Activated CD8-positive, alpha-beta memory T cell treated with anti-CD3 and anti-CD28 coated beads, Interleukin-2, amount 50 U/mL, for 4 hours (primary cell): Measurements from ENCODE around the gene HS6ST2.
"Not testable (repeated sequence)": the region's sequence is repeated elsewhere in the genome, so short reads cannot be mapped to it uniquely, and the experiment has no call there.

Experiments
- DNase-seq: peaks from one replicate; pipeline ENCODE4 v3.0.0-alpha.2; 2020

The HS6ST2 gene

DNA sequence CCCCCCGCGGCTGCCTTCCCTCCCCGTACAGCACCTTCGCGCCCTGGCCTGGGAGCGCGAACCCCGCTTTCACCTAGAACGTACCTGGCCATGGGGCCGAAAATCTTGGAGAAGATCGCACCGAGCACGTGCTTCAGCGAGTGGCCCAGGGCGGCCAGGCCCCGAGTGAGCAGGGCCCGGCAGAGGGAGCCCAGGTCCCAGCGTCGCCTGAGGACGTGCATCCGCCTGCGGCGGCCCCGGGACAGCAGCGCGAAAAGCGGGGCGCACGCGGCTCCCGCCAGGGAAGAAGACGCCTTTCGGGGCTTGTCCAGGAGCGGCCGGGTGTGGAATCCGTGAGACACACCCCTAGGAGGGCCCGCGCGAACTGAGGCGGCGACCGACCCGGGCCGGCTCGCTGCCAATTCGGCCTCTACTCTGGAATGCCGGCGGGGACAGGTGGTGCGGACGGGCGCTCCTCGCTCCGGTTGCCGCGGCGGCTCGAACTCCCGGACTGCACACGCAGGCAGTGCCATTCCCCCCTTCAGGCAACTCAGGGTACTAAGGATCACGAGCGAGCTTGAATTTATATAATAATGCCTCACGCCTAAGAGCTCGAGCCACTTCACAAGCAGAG lies at the start of gene HS6ST2:
TSS of gene HS6ST2 (minus strand) at position 539 of the 613 bp plus-strand sequence.
- DNase-seq, result no peak

GRCh38 chrX:133007458-133007857 lies 49.0 kb upstream of the HS6ST2 start:
- no peak for DNase-seq

DNA sequence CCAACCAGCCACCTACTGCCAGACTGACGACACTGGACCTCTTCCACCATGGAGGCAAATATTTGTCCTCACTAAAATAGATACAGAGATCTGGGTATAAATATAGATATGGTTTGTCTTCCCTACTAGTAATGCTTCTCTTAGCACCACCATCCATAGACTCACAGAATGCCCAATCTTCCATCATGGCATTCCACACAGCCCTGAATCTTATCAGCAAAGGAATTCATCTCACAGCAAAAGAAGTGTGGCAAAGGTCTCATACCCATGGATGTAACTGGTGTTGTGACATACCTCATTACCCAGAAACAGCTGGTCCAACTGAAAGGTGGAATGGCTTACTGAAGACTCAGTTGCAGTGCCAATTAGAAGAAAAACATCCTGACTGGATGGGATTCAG lies 47.2 kb upstream of the HS6ST2 start:
- DNase-seq, result no peak

DNA sequence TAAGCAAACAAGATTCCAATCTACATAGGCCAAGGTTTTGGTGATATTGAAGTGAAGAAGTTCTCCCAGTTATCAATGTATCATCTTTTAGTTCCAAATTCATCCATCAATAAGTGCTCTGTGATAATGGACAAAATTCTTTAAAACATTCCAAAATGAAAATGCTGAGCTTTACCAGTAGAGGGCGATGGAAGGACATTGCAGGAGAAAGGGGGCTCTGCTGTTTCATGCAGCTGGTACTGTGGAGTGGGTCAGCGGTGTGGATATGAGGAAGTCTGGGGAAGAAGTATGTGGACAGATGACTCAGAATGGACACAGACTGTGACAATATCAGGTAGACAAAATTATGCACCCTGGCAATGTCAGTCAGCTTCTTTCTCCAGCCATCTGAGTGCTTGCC lies 46.6 kb upstream of the HS6ST2 start:
- DNase-seq, result no peak

DNA sequence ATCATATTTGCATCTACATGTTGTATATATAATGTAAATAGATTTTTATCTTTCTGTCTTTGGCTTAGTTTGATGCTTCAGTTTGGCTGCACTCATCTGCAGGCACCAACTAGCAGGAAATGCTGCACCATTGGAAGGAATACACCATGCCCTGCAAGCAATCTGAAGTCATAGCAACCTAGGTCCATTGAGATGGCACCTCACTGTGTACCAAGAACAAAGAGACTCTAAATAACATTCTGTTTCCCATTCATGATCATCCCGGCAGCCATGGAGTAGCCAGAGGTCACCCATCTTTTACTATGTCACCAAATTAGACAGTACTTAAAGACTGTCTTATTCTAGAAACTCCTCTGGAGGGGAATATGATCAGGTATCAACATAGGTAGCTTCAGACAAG lies 40.8 kb upstream of the HS6ST2 start:
- DNase-seq, result no peak

- no peak for DNase-seq
Observed at GRCh38 chrX:132990835-132991234, 32.4 kb upstream of the HS6ST2 start.

DNA sequence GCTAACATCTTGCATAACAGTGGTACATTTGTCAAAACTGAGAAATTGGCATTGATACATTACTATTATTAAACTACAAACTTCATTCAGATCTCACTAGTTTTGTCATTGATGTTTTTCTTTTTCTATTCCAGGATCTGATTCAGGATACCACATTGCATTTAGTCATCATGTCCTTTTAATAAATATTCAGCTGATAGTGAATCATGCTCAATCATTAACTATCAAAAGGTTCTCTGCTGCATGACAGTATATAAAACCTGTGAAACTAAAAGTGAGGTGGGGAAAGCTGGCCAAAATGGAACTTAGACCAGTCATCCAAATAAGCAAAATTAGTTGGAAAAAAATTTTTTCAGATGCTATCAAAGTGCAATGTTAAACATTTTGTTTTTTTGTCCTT lies 28.1 kb upstream of the HS6ST2 start:
- no peak for DNase-seq

DNA sequence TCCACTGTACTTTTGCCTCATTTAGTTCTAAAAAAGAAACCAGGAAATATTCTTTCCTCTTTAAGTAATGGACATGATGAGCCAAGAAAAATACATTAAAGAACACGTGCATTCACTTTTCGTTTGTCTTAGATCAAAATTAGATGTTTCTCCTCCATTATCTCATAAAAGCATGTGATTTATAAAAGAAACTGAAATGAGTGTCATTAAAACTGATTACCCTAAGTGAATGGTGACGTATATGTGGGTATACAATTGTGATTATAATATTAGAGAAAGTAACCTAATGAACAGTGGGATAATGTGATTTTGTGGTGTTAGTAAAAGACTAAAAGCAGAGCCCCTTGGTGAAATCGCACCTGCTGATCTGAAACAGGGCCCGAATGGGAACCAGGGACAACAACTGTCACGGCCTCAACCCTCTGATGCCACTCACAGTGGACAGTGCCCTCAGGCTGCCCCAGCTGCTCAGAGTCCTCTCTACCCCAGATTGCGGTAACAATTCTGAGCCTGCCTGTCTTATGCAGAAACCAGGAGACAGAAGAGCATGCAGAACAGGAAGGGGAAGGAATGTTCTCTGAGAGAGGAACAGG lies 25.7 kb upstream of the HS6ST2 start:
- DNase-seq, result no peak

DNA sequence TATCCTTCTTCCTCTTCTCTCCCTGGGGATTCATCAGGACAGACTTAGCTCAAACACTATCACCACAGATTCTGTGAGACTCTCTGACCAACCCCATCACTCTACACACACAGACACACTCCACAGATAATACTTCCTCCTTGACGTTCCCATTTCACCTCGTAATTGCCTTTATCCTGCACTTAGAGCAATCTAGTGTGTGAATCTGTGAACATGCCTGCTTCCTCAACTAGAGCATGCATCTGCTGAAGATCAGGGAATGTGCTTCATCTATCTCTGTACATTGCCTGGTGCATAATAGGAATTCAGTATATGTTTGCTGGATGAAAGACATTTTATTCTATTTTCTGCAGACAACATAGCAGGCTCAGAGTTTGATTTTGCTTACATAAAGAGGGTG lies 25.1 kb upstream of the HS6ST2 start:
- no peak for DNase-seq

- DNase-seq, result not testable (repeated sequence)
Observed at GRCh38 chrX:132980035-132980434, 21.6 kb upstream of the HS6ST2 start.

GRCh38 chrX:132968296-132968949 lies 10.0 kb upstream of the HS6ST2 start:
- DNase-seq, result no peak

DNA sequence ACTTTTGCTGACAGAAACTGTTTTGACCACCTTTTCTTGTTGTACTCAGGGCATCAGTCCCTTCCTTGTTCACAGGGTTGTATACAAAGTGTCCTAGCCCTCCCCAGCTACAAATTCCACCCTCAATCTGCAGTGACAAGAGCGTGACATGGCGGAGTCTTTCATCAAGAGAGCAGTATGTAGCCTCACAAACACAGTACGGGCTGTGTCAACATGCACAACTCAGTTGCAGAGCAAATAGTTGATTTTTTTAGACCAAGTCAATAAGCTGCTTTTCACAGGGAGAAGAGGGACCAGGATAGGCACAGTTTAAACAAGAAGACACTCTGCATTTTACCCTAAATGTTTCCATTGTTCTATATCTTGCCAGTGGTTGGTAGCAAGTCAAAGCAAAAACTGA lies 8.6 kb upstream of the HS6ST2 start:
- no peak for DNase-seq

GRCh38 chrX:132965461-132965860 lies 7.0 kb upstream of the HS6ST2 start:
- no peak for DNase-seq

DNA sequence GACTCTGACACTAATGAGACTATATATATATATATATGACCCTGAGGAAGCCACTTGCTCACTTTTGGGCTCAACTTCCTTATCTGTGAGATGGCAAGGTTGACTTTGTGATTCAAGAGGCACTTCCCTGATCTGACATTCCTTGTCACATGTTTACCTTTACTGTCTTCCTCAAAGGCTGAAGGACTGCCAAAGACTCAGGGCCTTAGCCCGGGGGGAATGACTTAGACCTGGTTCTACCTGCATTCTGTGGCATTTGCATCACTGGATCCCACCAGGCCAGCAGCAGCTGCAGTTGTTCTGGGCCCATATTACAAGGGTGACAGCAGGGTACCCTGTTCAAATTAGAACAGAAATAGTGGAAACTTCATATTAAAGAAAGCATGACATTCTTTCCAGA lies 3.1 kb upstream of the HS6ST2 start:
- DNase-seq, result no peak

DNA sequence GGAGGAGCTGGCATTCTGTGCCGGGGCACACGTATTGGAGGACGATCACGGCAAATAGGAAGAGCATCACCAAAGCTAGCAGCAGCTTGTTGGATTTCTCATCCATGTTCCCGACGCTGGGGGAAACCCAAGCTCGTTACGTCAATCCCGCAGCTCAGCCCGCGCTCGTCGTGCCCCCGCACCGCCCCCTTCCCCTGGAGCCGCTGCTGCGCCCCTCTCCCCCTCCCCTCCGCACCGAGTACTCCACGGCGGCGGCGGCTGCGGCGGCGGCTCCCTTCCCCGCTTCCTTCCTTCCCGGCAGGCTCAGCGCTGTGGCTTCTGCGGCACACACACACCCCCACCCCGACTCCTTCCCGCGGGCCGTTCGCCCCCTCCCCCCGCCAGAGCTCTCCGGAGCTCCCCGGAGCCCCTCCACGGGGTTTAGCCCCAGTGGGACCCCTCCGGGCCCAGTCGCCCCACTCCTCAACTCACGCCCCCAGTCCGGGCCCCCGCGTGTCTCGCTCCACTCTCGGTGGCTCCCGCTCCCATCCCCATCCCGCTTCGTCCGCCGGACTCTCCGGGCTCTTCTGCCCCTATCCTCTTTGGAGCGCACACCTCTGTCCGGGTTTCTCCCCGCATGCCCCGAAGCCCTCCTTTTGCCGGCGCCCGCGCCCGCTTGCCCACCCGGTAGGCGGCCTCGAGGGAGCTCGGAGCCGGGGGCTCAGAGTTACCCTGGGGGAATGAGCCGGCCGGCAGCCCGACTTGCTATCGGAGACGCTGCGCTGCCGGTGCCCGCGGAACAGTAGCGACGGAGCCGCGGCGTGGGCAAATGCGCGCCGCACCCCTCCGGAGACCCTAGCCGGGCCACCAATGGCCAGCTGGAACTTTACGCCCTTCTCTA lies 978 bp downstream of the HS6ST2 start:
- DNase-seq, result no peak

DNA sequence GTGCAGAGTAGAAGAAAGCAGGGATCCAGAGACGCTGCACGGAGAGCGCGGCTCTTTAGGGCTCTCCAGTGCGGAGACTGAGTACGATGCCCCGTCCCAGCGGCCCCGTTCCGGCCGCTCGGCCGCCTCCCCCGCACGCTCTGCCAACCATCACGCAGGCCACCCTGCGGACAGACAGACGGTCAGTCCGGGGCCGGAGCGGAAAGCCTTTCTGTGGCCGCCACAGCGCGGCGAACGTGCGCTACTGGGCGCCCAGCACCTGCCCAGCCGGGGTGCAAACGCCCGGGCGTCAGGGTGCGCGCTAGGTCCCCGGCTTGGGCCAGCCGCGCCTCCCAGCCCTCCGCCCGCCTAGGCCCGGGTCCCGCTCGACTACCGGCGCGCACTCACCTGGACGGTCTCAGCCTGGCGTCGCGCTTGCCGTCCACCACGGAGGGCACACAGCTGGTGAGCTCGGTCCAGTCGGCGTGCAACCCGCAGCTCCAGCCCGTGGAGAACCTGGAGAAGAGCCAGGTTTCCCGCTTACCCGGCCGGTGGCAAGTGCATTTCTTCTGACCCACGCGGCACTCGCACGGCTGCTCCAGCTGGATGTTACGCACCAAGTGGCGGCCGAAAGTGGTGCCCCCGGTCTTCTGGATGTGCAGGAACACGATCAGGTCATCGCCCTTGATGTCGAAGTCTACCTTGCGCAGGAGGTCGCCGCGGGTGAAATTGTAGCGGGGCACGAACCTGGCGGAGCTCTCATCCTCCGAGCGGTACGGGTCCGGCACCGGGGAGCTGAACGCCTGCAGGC lies 1.8 kb downstream of the HS6ST2 start:
- no peak for DNase-seq

GRCh38 chrX:132955690-132956089 lies 2.7 kb downstream of the HS6ST2 start:
- no peak for DNase-seq

- no peak for DNase-seq
Observed at GRCh38 chrX:132954323-132954722, 4.1 kb downstream of the HS6ST2 start.

DNA sequence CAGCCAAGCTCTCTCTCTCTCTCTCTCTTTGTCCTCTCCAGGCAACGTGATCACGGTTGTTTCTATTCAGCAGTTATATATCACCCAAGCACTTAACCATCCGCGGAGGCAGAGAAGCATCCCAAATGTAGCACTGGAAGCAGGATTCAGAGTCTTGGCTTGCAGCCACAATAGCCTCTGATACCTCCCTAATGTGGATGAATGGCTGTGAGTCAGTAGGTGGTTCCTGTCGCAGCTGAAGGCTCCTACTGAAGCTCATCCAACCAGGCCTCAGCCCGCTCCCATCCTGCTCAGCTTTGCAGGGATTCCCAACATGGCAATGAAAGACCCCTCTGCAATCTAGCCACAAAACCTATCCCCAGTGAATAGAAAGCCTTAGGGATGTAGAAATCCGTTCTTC lies 5.1 kb downstream of the HS6ST2 start:
- DNase-seq, result no peak

DNA sequence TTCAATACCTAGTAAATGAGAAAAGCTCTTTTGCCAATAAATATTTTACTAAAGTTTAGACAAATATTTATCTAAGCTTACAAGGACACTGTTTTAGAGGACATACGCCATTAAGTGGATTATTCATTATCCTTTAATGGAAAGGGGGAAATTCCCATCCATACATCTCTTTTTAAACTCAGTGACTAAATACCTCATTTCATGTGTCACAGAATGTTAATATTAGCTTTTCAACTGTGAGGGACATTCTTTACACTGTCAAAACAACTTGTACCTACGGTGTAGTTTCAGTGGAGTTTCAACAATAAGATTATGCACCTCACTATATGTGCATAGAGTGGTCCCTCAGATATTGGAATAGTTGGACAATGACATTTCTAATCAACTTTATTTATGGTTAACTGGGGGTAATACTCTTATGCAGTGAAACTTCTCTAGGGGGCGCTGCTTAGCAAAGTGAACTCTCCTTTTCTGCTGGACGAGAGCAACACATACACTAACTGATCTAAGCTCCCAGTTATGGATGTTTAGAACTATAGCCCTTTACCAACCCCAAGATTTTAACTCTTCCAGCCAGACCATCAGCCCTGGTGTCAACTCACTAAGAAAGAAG lies 9.7 kb downstream of the HS6ST2 start:
- DNase-seq, result no peak

- not testable (repeated sequence) for DNase-seq
Observed at GRCh38 chrX:132945055-132945599, 13.3 kb downstream of the HS6ST2 start.

- no peak for DNase-seq
Observed at GRCh38 chrX:132940727-132941327, 17.6 kb downstream of the HS6ST2 start.
